Measurements from ENCODE around the gene HDDC3.
"Not testable (repeated sequence)": the region's sequence is repeated elsewhere in the genome, so short reads cannot be mapped to it uniquely, and the experiment has no call there.

HDDC3 gene

GRCh38 chr15:90907051-90907660, 25.2 kb downstream of the HDDC3 start:
- DNase-seq = no peak

- DNase-seq = no peak
These were observed 26.0 kb downstream of the HDDC3 start for GRCh38 chr15:90906181-90906849.

- no peak for DNase-seq
These were observed 26.8 kb downstream of the HDDC3 start for GRCh38 chr15:90905306-90906180.

GRCh38 chr15:90904746-90905145, 27.6 kb downstream of the HDDC3 start:
- DNase-seq = no peak

GRCh38 chr15:90903733-90904536, 28.4 kb downstream of the HDDC3 start:
- DNase-seq = peak; percentile 16

- DNase-seq = peak; percentile 38
These were observed 29.3 kb downstream of the HDDC3 start, which contains the start of gene MAN2A2 for GRCh38 chr15:90902840-90903732. TSS of gene MAN2A2 (plus strand) at chr15:90903302. CDS start at chr15:90904208, 906 bp downstream.

- peak; percentile 69 for DNase-seq
These were observed 30.1 kb downstream of the HDDC3 start for GRCh38 chr15:90902040-90902839.

- no peak for DNase-seq
These were observed 30.9 kb downstream of the HDDC3 start for GRCh38 chr15:90901175-90902039.

- not testable (repeated sequence) for DNase-seq
These were observed 35.2 kb downstream of the HDDC3 start for GRCh38 chr15:90897131-90897655.

- DNase-seq = peak; percentile 25
These were observed 36.7 kb downstream of the HDDC3 start for GRCh38 chr15:90895571-90896117.

GRCh38 chr15:90893175-90894090, 38.9 kb downstream of the HDDC3 start:
- no peak for DNase-seq

GRCh38 chr15:90892498-90893174, 39.7 kb downstream of the HDDC3 start:
- no peak for DNase-seq

GRCh38 chr15:90892023-90892422, 40.3 kb downstream of the HDDC3 start:
- DNase-seq = no peak

GRCh38 chr15:90891346-90891949, 40.9 kb downstream of the HDDC3 start:
- DNase-seq = no peak

GRCh38 chr15:90890839-90891238, 41.5 kb downstream of the HDDC3 start:
- no peak for DNase-seq

- DNase-seq = no peak
These were observed 42.5 kb downstream of the HDDC3 start for GRCh38 chr15:90889736-90890456.
